Activated naive CD8-positive, alpha-beta T cell treated with anti-CD3 and anti-CD28 coated beads, Interleukin-2, amount 10 ng/mL, durations not matched to agents 7 days and 5 days (primary cell): ENCODE results near the gene EXOSC9. TPM values are rescaled to one million over a fixed set of nuclear protein-coding genes. Genes with fewer than 3 reads are reported as not detected.

Experiments
- ATAC-seq: fragments of 150-1000 bp; cut with Tn5 transposase; one replicate; pipeline ENCODE4 v1.10.0; 2021; ENCODE audit warnings: low read depth, moderate library complexity
- POLR2A ChIA-PET: fragments of 350-600 bp; sonication (Branson Sonifier 250); formaldehyde crosslinking; loops from one replicate; lab custom pipeline; 2021; ENCODE audit warnings: antibody characterized with exemption; lab: Charles Lee
- DNase-seq: peaks from one replicate; pipeline ENCODE4 v3.0.0; 2021
- H3K27ac Mint-ChIP-seq: one replicate; pipeline ENCODE4 v1.8.0; 2022; ENCODE audit warnings: mild to moderate bottlenecking, mixed read lengths
- H3K27me3 Mint-ChIP-seq: one replicate; pipeline ENCODE4 v1.8.0; 2022; ENCODE audit warnings: mild to moderate bottlenecking, moderate library complexity, mixed read lengths
- H3K36me3 Mint-ChIP-seq: one replicate; pipeline ENCODE4 v1.8.0; 2021; ENCODE audit warnings: mild to moderate bottlenecking, mixed read lengths
- H3K4me1 Mint-ChIP-seq: one replicate; pipeline ENCODE4 v1.8.0; 2021; ENCODE audit warnings: mixed read lengths
- H3K4me3 Mint-ChIP-seq: one replicate; pipeline ENCODE4 v1.8.0; 2022; ENCODE audit warnings: mild to moderate bottlenecking, moderate library complexity, mixed read lengths
- H3K9me3 Mint-ChIP-seq: one replicate; pipeline ENCODE4 v1.8.0; 2021; ENCODE audit warnings: mixed read lengths
- total RNA-seq, 2 experiments: library from RNA; stranded (reverse); gene quantifications; one replicate each; pipeline ENCODE4 v1.2.3, GENCODE V29; 2021

EXOSC9 gene
- total RNA-seq, 2 experiments from 2014 or later = 48.1 to 50.5 TPM

DNA sequence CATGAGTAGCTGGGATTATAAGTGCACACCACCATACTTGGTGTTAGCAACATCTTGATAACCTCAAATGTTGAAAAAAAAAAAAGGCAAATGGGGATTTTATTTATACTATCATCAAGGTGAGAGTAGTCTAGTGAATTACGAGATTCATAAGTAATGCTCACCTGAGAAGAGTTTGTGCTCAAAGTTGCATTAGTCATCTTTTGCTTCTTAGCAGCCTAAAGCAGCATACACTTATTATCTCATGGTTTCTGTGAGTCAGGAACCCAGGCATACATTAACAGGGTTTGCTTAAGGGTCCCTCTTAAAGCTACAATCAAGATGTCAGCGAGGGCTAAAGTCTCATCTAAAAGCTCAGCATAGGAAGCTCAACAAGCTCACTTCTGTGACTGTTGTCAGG lies 8.2 kb upstream of the EXOSC9 start:
- no peak for DNase-seq
- ATAC-seq = no peak
- POLR2A ChIA-PET = interaction anchor here (1.0 kb wide), 1 partner anchor 96 kb away, joined by 3 read pairs; the partner anchor contains the start of gene ANXA5
- H3K9me3 Mint-ChIP-seq = no peaks in the 10 kb centered on the region
- H3K27ac Mint-ChIP-seq = no peak overlapping the region
- H3K4me1 Mint-ChIP-seq = peaks cover 12% of the 10 kb centered on the region
- no peak overlapping the region for H3K4me3 Mint-ChIP-seq
- H3K36me3 Mint-ChIP-seq = no peaks in the 10 kb centered on the region
- H3K27me3 Mint-ChIP-seq = peaks cover 8% of the 10 kb centered on the region

- Mint-ChIP-seq H3K9me3 (no peaks in the 10 kb centered on the region), H3K27ac (no peak overlapping the region), H3K4me3 (no peak overlapping the region), H3K27me3 (peaks cover 3% of the 10 kb centered on the region), H3K4me1 (peaks cover 16% of the 10 kb centered on the region), H3K36me3 (no peaks in the 10 kb centered on the region)
- DNase-seq (no peak), ATAC-seq (no peak)
- POLR2A ChIA-PET = no interaction called here
These were observed 6.5 kb upstream of the EXOSC9 start for GRCh38 chr4:121794505-121795188.

- H3K9me3 Mint-ChIP-seq = no peaks in the 10 kb centered on the region
- no peak overlapping the region for H3K27ac Mint-ChIP-seq
- no peak overlapping the region for H3K4me3 Mint-ChIP-seq
These were observed 4.8 kb upstream of the EXOSC9 start for GRCh38 chr4:121796283-121796682.

DNA sequence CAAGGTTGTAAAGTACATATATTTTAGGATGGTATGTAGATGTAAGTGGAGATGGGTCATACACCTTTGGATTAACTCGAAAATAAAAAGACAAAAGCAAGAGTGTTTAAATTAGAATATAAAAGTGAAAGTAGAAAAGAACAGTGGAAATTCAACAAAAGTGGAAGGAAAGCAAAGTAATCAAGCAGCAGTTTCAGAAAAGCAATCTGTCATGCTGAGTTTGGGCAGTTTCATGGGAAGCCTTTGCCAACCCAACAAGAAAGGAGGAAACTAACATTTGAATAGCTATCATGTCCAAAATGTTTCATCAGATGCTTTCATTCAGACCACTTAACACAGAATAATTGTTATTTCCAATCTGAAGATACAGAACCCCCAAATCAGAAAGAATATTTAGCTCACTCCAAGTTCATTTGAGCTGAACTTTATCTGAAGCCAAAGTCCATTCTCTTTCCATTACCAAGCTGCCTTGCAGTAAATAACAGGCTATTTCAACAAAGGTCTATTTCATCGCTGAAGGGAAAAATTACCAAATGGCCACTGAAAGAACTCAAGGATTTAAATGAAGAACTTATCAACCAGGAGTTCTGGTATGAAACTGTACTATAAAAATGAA lies 1.8 kb upstream of the EXOSC9 start:
- POLR2A ChIA-PET = interaction anchor here (3.8 kb wide), 1 partner anchor 23 kb away, joined by 39 read pairs; the partner anchor contains the start of gene CCNA2
- H3K4me3 Mint-ChIP-seq = peak overlapping the region; percentile 35
- peaks cover 7% of the 10 kb centered on the region for H3K36me3 Mint-ChIP-seq
- H3K27me3 Mint-ChIP-seq = peaks cover 3% of the 10 kb centered on the region
- DNase-seq (no peak), ATAC-seq (no peak)
- peak overlapping the region; percentile 68 for H3K27ac Mint-ChIP-seq
- peaks cover 37% of the 10 kb centered on the region for H3K4me1 Mint-ChIP-seq
- no peaks in the 10 kb centered on the region for H3K9me3 Mint-ChIP-seq

More at GRCh38 chr4:121796283-121796682, 4.8 kb upstream of the EXOSC9 start:
- Mint-ChIP-seq H3K27me3 (peaks cover 3% of the 10 kb centered on the region), H3K36me3 (peaks cover 2% of the 10 kb centered on the region), H3K4me1 (peaks cover 25% of the 10 kb centered on the region)
- ATAC-seq = no peak
- POLR2A ChIA-PET = no interaction called here
- no peak for DNase-seq

DNA sequence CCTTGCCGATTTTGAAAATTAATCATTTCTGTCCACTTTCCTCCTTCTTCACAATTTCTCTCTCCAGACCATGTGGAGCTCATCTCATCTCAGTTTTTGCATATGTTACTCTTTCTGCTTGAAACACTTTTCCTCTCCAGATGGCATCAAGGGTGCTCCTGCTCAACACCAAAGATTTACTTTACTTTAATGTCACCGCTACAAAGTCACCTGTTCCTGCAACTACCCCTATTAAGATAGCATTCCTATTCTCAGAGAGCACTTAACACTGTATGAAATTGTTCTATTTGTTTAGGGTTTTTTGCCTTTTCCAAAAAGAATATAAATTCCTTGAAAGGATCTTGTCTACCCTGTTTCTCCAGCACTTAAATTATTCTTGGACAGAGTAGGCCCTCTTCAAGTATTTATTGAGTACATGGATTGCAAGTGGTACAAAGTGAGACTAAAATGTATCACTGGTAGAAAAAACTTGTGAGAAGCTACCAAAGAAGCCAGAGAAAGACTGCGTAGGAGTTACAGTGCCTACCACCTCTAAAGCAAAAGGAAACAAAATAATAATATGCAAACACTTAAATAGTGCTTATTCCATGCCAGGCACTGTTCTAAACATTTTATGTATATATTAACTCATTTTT lies 1.1 kb upstream of the EXOSC9 start:
- H3K27ac Mint-ChIP-seq = peak overlapping the region; percentile 93
- H3K4me3 Mint-ChIP-seq = peak overlapping the region; percentile 87
- no peak for DNase-seq
- H3K9me3 Mint-ChIP-seq = no peaks in the 10 kb centered on the region
- POLR2A ChIA-PET = interaction anchor here (3.8 kb wide), 1 partner anchor 23 kb away, joined by 39 read pairs; the partner anchor contains the start of gene CCNA2
- H3K27me3 Mint-ChIP-seq = peaks cover under 1% of the 10 kb centered on the region
- peaks cover 41% of the 10 kb centered on the region for H3K4me1 Mint-ChIP-seq
- peaks cover 11% of the 10 kb centered on the region for H3K36me3 Mint-ChIP-seq
- ATAC-seq = no peak

- Mint-ChIP-seq H3K4me1 (peaks cover 42% of the 10 kb centered on the region), H3K27ac (peak overlapping the region; percentile 93), H3K36me3 (peaks cover 15% of the 10 kb centered on the region), H3K27me3 (no peaks in the 10 kb centered on the region), H3K4me3 (peak overlapping the region; percentile 87), H3K9me3 (no peaks in the 10 kb centered on the region)
- POLR2A ChIA-PET = interaction anchor here (0.9 to 3.8 kb wide), 5 partner anchors 15 to 104 kb away, joined by 3 to 39 read pairs (median 5); partner anchors contain the start of genes ANXA5, BBS7 and CCNA2
- no peak for DNase-seq
- no peak for ATAC-seq
These were observed 524 bp upstream of the EXOSC9 start for GRCh38 chr4:121800638-121800960.

GRCh38 chr4:121801715-121802075 lies 572 bp downstream of the EXOSC9 start:
- no peak for DNase-seq
- peak overlapping the region; percentile 87 for H3K4me3 Mint-ChIP-seq
- POLR2A ChIA-PET = interaction anchor here (0.7 to 3.8 kb wide), 8 partner anchors 9 to 105 kb away, joined by 3 to 39 read pairs (median 4); partner anchors contain the start of genes ANXA5, BBS7 and CCNA2
- H3K27me3 Mint-ChIP-seq = no peaks in the 10 kb centered on the region
- no peaks in the 10 kb centered on the region for H3K9me3 Mint-ChIP-seq
- ATAC-seq = no peak
- peak overlapping the region; percentile 93 for H3K27ac Mint-ChIP-seq
- peaks cover 19% of the 10 kb centered on the region for H3K36me3 Mint-ChIP-seq
- peaks cover 36% of the 10 kb centered on the region for H3K4me1 Mint-ChIP-seq

- POLR2A ChIA-PET = no interaction called here
- H3K4me3 Mint-ChIP-seq = no peak overlapping the region
- peaks cover 30% of the 10 kb centered on the region for H3K36me3 Mint-ChIP-seq
- ATAC-seq (no peak), DNase-seq (no peak)
- no peak overlapping the region for H3K27ac Mint-ChIP-seq
- H3K4me1 Mint-ChIP-seq = peaks cover 31% of the 10 kb centered on the region
- H3K27me3 Mint-ChIP-seq = no peaks in the 10 kb centered on the region
- H3K9me3 Mint-ChIP-seq = no peaks in the 10 kb centered on the region
These were observed 5.3 kb downstream of the EXOSC9 start for GRCh38 chr4:121806411-121806810.

DNA sequence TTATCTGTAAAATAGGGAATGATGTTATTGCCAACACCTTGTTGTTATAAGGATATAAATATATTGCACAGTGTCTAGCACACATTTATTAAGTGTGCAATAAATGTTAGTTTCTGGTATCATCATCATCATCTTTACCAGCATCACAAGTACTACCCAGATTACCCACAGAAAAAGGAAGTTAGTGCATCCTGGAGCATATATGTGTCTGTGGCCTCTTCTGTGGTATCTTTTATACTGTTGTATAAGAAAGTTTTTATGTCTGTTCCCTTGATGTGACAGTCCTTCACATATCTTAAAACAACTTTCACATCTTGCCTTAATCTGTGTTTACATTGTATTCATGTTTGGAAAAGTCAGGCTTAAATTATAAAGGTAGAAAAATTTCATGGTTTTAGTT lies 10.0 kb downstream of the EXOSC9 start:
- Mint-ChIP-seq H3K4me1 (peaks cover 19% of the 10 kb centered on the region), H3K9me3 (no peaks in the 10 kb centered on the region), H3K4me3 (peak overlapping the region; percentile 45), H3K27ac (peak overlapping the region; percentile 76), H3K36me3 (peaks cover 26% of the 10 kb centered on the region), H3K27me3 (no peaks in the 10 kb centered on the region)
- DNase-seq (no peak), ATAC-seq (peak; percentile 88)
- POLR2A ChIA-PET = interaction anchor here (1.2 kb wide), 1 partner anchor 10 kb away, joined by 3 read pairs; the partner anchor contains the start of gene EXOSC9

DNA sequence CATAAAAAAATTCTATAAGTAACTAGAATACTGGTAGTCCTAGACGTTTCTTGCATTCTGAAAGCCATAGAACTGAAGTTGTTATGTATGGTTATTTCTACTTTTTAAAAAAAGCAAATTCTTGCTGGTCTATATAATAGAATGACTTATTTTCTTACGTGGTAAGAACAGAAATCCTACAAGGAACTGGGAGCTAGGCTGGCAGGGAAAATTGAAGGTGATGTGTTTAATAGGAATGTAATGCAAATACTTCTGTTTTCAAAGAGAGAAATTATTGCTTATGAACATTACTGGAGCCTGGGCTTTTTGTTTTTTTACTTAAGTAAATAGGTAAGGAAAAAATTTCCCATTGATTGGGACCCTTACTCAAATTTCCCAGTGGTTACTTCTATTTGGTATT lies 13.6 kb downstream of the EXOSC9 start:
- Mint-ChIP-seq H3K4me3 (no peak overlapping the region), H3K36me3 (peaks cover 37% of the 10 kb centered on the region), H3K4me1 (peaks cover 36% of the 10 kb centered on the region), H3K27ac (no peak overlapping the region), H3K9me3 (no peaks in the 10 kb centered on the region), H3K27me3 (no peaks in the 10 kb centered on the region)
- POLR2A ChIA-PET = interaction anchor here (1.7 kb wide), 1 partner anchor 13 kb away, joined by 5 read pairs; the partner anchor contains the start of gene EXOSC9
- DNase-seq (no peak), ATAC-seq (no peak)

- no peaks in the 10 kb centered on the region for H3K9me3 Mint-ChIP-seq
- H3K27ac Mint-ChIP-seq = no peak overlapping the region
- no peak overlapping the region for H3K4me3 Mint-ChIP-seq
- H3K36me3 Mint-ChIP-seq = peaks cover 41% of the 10 kb centered on the region
- POLR2A ChIA-PET = no interaction called here
- no peaks in the 10 kb centered on the region for H3K27me3 Mint-ChIP-seq
- peaks cover 36% of the 10 kb centered on the region for H3K4me1 Mint-ChIP-seq
- ATAC-seq (no peak), DNase-seq (no peak)
These were observed 15.9 kb downstream of the EXOSC9 start for GRCh38 chr4:121817006-121817405.

DNA sequence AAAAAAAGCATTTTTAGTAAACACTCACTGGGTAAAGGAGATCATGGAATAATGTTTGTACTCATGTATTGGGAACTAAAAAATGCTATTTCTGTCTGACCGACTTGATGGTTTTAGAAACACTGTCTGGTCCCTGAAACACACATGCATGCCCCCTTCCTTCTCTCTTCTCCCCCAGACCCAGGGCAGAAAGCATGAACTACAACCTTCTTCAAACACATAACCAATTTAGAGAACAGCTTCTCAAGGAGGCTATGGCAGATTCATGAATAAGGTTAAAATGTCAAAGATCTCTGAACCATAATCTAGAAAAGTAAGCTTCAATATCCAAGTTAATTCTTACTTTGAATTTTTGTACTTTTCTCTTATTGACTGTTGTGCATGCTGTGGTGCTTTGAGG lies 16.6 kb downstream of the EXOSC9 start:
- H3K36me3 Mint-ChIP-seq = peaks cover 44% of the 10 kb centered on the region
- peak overlapping the region; percentile 77 for H3K27ac Mint-ChIP-seq
- DNase-seq = no peak
- H3K4me1 Mint-ChIP-seq = peaks cover 37% of the 10 kb centered on the region
- H3K4me3 Mint-ChIP-seq = no peak overlapping the region
- H3K27me3 Mint-ChIP-seq = no peaks in the 10 kb centered on the region
- POLR2A ChIA-PET = no interaction called here
- no peak for ATAC-seq
- H3K9me3 Mint-ChIP-seq = no peaks in the 10 kb centered on the region

DNA sequence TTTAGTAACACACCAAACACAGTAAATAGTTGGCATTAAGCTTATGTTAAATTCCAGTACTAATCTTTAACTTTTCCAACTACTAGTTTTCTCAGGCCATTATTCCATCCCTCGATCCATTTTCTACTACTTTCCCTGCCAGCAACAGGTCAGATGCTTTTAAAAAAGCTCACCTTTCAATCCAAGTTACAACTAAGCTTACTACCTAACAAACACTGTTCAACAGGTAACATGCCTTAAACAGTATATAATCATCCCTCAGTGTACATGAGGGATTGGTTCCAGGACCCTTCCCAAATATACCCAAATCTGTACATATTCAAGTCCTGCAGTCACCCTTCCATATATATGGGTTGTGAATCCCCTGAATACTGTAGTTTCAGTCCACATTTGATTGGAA lies 17.1 kb downstream of the EXOSC9 start:
- Mint-ChIP-seq H3K4me1 (peaks cover 37% of the 10 kb centered on the region), H3K27ac (peak overlapping the region; percentile 77), H3K4me3 (peak overlapping the region; percentile 23), H3K9me3 (no peaks in the 10 kb centered on the region), H3K36me3 (peaks cover 42% of the 10 kb centered on the region), H3K27me3 (no peaks in the 10 kb centered on the region)
- POLR2A ChIA-PET = no interaction called here
- DNase-seq = no peak
- ATAC-seq = no peak
